Mucosa of rectum (tissue), 2 donors: ENCODE measurements around the gene GNAT3.

Experiments
- H3K27ac ChIP-seq, 2 donors: one replicate each; pipeline ENCODE4 v1.7.0; 2013; ENCODE audit warnings: inconsistent platforms in 2 of 2, low read depth in 2 of 2, low read length in 2 of 2
- H3K27me3 ChIP-seq, 2 donors: one replicate each; pipeline ENCODE4 v1.7.0; 2013; ENCODE audit warnings: low read length in 2 of 2; ENCODE audit not compliant: control insufficient read depth in 2 of 2, insufficient read depth in 2 of 2
- H3K36me3 ChIP-seq, 2 donors: one replicate each; pipeline ENCODE4 v1.7.0; 2013; ENCODE audit warnings: low read length in 2 of 2; ENCODE audit not compliant: control insufficient read depth in 2 of 2, insufficient read depth in 2 of 2
- H3K4me1 ChIP-seq, 2 donors: one replicate each; pipeline ENCODE4 v1.7.0; 2013; ENCODE audit warnings: low read length in 2 of 2, mild to moderate bottlenecking in 1 of 2; ENCODE audit not compliant: control insufficient read depth in 2 of 2, insufficient read depth in 2 of 2
- H3K4me3 ChIP-seq, 2 donors: one replicate each; pipeline ENCODE4 v1.7.0; 2013; ENCODE audit warnings: low read length in 2 of 2
- H3K9ac ChIP-seq, 2 donors: one replicate each; pipeline ENCODE4 v1.7.0; 2013; ENCODE audit warnings: low read length in 2 of 2, low read depth in 1 of 2, mild to moderate bottlenecking in 1 of 2
- H3K9me3 ChIP-seq, 2 donors: one replicate each; pipeline ENCODE4 v1.7.0; 2013; ENCODE audit warnings: low read length in 2 of 2; ENCODE audit not compliant: control insufficient read depth in 2 of 2
- donor health status: healthy.
- donor health status: Normal muscosa, but diverticular disease.

GNAT3 gene

GRCh38 chr7:80428161-80429054 lies 83.5 kb downstream of the GNAT3 start:
- Histone ChIP-seq H3K27me3 (no peaks in the 10 kb centered on the region), H3K27ac (no peak overlapping the region), H3K4me1 (no peaks in the 10 kb centered on the region), H3K36me3 (no peaks in the 10 kb centered on the region), H3K9me3 (no peaks in the 10 kb centered on the region), H3K4me3 (no peak overlapping the region), H3K9ac (no peak overlapping the region)

DNA sequence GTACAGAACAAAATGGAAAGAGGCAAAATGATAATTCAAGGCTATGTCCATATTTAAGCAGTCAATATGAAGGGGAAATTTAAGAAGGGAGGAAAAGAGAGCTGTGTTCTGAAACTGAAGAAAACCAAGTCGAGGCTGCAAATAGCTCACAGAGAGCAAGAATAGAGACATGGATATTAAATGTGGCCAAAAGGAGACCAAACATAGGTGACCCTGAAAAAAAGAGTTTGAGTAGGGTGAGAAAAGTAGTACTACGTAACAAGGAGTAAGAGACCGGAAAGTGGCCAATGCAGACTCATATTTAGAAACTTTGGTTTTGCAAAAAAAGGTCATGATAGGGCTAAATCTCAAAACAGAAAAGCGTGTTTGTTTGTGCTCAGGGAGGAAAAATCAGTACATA lies 84.6 kb downstream of the GNAT3 start:
- Histone ChIP-seq H3K4me1 (no peaks in the 10 kb centered on the region), H3K9ac (no peak overlapping the region), H3K9me3 (no peaks in the 10 kb centered on the region), H3K36me3 (no peaks in the 10 kb centered on the region), H3K27ac (no peak overlapping the region), H3K4me3 (no peak overlapping the region), H3K27me3 (no peaks in the 10 kb centered on the region)

DNA sequence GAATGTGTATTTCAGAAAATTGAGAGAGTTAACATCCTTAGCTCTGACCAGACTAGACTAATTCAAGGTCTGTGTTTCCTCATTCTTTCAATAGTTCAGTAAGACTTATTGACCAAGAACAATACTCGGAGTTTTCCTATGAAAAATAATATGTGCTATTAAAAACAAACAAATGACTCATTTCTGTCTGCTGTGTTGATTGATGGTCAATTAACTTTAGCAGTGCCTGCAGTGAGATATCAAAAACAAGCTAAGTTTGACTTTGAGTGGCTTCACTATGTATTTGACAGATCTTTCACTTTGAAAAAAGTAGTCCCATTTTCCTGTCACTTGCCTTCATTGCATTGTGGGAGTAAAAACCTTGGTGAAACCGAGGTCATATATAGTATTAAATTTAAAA lies 91.0 kb downstream of the GNAT3 start:
- Histone ChIP-seq H3K4me3 (no peak overlapping the region), H3K9ac (no peak overlapping the region), H3K36me3 (no peaks in the 10 kb centered on the region)

DNA sequence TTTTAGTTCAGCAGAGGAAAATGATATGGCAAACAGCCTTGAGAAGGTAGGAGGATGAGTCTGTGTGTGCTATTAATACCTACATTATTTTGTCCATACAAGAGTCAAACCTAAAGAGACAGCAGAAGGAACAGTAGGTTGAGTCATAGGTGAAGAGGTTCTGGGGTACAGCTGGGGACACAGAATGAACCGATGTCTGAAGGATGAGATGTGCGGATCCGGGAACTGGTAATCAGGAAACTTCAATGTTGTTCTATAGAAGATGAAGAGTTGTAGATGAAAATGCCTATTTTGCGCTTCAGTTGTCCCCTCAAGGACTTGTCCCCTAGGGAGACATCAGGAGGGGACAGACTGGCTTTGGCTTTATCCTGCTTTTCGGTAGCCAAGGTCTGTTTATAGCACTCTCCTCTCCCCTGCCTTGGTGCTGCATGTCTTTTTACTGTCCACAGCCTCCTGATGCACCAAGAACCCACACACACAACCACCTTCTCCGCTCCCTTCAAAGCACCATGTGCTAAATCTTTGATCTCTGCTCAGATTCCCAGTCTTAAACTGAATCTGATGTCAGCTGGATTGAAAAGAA lies 94.6 kb downstream of the GNAT3 start:
- H3K27ac ChIP-seq: no peak overlapping the region

More for the DNA sequence above, 91.0 kb downstream of the GNAT3 start:
- Histone ChIP-seq H3K27ac (no peak overlapping the region), H3K4me1 (no peaks in the 10 kb centered on the region), H3K9me3 (no peaks in the 10 kb centered on the region), H3K27me3 (no peaks in the 10 kb centered on the region)

DNA sequence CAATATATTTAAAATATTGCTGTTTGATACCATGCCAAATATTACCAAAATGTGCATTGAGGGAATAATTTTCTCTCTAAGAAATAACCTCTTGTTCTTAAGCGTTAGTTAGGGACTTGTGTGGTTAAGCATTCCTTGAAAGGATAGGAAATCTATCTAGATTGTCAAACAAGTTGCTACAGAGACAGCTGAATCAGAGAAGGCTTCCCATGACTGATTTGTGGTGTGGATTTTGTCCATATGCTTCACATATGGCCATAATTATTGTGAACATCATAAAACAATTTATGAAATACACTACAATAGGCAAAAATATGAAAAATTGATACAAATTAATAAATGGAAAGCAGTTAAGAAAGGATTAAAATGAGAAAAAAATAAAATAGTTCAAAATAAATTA lies 96.3 kb downstream of the GNAT3 start:
- no peaks in the 10 kb centered on the region for H3K36me3 ChIP-seq
- no peaks in the 10 kb centered on the region for H3K9me3 ChIP-seq
- H3K9ac ChIP-seq: no peak overlapping the region
- no peak overlapping the region for H3K27ac ChIP-seq
- H3K4me3 ChIP-seq: no peak overlapping the region
- H3K4me1 ChIP-seq: no peaks in the 10 kb centered on the region
- H3K27me3 ChIP-seq: no peaks in the 10 kb centered on the region

More for the DNA sequence above, 94.6 kb downstream of the GNAT3 start:
- H3K27me3 ChIP-seq: no peaks in the 10 kb centered on the region
- no peak overlapping the region for H3K9ac ChIP-seq
- no peaks in the 10 kb centered on the region for H3K9me3 ChIP-seq
- H3K36me3 ChIP-seq: no peaks in the 10 kb centered on the region
- no peaks in the 10 kb centered on the region for H3K4me1 ChIP-seq
- no peak overlapping the region for H3K4me3 ChIP-seq

- Histone ChIP-seq H3K4me1 (no peaks in the 10 kb centered on the region), H3K9me3 (no peaks in the 10 kb centered on the region), H3K9ac (no peak overlapping the region), H3K36me3 (no peaks in the 10 kb centered on the region), H3K4me3 (no peak overlapping the region), H3K27me3 (no peaks in the 10 kb centered on the region), H3K27ac (no peak overlapping the region)
Measured at GRCh38 chr7:80415114-80415513, 96.8 kb downstream of the GNAT3 start.

- Histone ChIP-seq H3K36me3 (no peaks in the 10 kb centered on the region), H3K9me3 (no peaks in the 10 kb centered on the region), H3K9ac (no peak overlapping the region), H3K4me3 (no peak overlapping the region), H3K27ac (no peak overlapping the region), H3K4me1 (no peaks in the 10 kb centered on the region), H3K27me3 (no peaks in the 10 kb centered on the region)
Measured at GRCh38 chr7:80414331-80414730, 97.5 kb downstream of the GNAT3 start.

DNA sequence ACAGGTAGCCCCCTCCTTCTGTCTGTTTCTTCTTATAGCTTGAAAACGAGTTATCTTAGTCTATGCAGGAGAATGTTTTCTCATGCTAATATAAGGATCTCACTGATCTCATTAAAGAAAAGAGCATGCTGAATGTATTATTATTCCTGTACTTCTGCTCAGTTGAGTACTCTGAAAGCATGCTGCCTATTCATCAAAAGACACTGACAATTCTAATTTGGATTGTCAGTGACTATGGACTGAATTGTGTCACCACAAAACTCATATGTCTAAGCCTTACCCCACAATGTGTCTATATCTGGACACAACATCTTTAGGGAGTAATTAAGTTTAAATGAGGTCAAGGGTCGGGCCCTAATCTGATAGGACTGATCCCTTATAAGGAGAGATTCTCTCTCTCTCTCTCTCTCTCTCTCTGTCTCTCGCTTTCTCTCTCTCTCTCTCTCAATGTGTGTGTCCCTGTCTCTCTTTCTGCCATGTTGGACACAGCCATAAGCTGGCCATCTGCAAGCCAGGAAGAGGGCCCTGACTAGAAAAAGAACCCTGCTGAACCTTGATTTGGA lies 98.4 kb downstream of the GNAT3 start:
- Histone ChIP-seq H3K4me1 (no peaks in the 10 kb centered on the region), H3K27ac (no peak overlapping the region), H3K36me3 (no peaks in the 10 kb centered on the region), H3K27me3 (no peaks in the 10 kb centered on the region), H3K4me3 (no peak overlapping the region), H3K9ac (no peak overlapping the region), H3K9me3 (no peaks in the 10 kb centered on the region)

DNA sequence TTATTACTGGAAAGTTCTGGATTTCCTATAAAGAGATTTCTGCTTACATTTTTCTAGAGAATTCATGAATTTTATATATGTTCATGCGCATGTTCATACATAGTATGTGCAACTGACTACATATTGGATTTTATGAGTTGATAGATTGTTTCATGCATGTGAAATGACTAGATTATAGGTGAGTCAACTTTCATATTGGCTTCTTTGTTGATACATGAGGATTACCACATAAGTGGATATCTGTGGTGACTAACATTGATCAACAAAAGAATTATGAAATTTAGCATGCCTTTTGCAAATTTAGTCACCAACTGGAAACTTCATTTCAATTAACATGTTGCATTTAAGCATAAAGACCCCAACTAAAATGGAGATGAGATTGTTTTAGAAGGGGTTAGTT lies 99.0 kb downstream of the GNAT3 start:
- no peak overlapping the region for H3K4me3 ChIP-seq
- no peaks in the 10 kb centered on the region for H3K36me3 ChIP-seq
- no peaks in the 10 kb centered on the region for H3K9me3 ChIP-seq
- H3K27ac ChIP-seq: no peak overlapping the region
- no peak overlapping the region for H3K9ac ChIP-seq
- H3K27me3 ChIP-seq: no peaks in the 10 kb centered on the region
- no peaks in the 10 kb centered on the region for H3K4me1 ChIP-seq

DNA sequence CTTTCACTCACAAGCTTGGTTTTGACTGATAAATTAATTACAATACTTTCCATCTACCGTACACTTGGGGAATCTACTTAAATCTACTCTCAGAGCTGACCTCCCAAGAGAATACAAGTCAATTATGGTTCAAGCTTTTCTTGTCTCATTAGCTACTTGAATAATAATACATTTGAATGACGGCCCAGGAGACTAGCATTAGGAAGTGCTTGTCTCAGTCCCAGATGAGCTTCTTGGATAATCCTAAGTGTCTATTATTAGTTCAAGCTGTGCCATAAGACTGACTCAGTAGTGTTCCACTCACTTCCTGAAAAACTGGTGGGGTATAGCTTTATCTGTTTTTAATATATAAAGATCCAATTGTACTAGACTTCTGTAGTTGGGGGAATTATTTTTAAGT lies 100.2 kb downstream of the GNAT3 start:
- Histone ChIP-seq H3K9me3 (no peaks in the 10 kb centered on the region), H3K36me3 (no peaks in the 10 kb centered on the region), H3K9ac (no peak overlapping the region), H3K4me3 (no peak overlapping the region), H3K4me1 (no peaks in the 10 kb centered on the region), H3K27me3 (no peaks in the 10 kb centered on the region), H3K27ac (no peak overlapping the region)
